HL-60 (cell line): Measurements from ENCODE around the gene EPC1.

ENCODE experiments used
- DNase-seq, 2 experiments: peaks; one replicate each; pipeline ENCODE4 v3.0.0-alpha.2; 2010 to 2020; ENCODE audit warnings: low read depth in 1 of 2, low spot score in 1 of 2
- H3K27ac ChIP-seq: fragments of 250-450 bp; sonication (Bioruptor Pico); replicated peaks from 2 replicates; pipeline ENCODE4 v1.5.1; 2020; ENCODE audit warnings: mild to moderate bottlenecking, moderate library complexity
- H3K27me3 ChIP-seq: fragments of 250-450 bp; sonication (Bioruptor Pico); 2 replicates; pipeline ENCODE4 v1.5.1; 2021; ENCODE audit warnings: mild to moderate bottlenecking, moderate library complexity; ENCODE audit not compliant: insufficient read depth, poor library complexity, severe bottlenecking
- H3K4me3 ChIP-seq: replicated peaks from 2 replicates; pipeline ENCODE4 v1.5.1; 2011; ENCODE audit warnings: mild to moderate bottlenecking, control low read depth, low read length; ENCODE audit not compliant: insufficient read depth
- GABPA ChIP-seq: IDR thresholded peaks from 2 replicates; pipeline ENCODE4 v1.6.1; 2012; ENCODE audit warnings: low read depth
- POLR2AphosphoS5 ChIP-seq: IDR thresholded peaks from 2 replicates; pipeline ENCODE4 v1.6.1; 2012; ENCODE audit warnings: low read depth
- REST ChIP-seq: IDR thresholded peaks from 2 replicates; pipeline ENCODE4 v1.6.1; 2012; ENCODE audit warnings: low read depth; ENCODE audit not compliant: insufficient replicate concordance
- SPI1 ChIP-seq: IDR thresholded peaks from 2 replicates; pipeline ENCODE4 v1.6.1; 2012; ENCODE audit warnings: low read depth, mild to moderate bottlenecking, borderline replicate concordance
- TF ChIP-seq, protein P1 (sequence below): IDR thresholded peaks from one replicate; pipeline ENCODE4 v1.5.1; 2011; ENCODE audit warnings: low read length, control low read depth, inconsistent platforms; ENCODE audit not compliant: insufficient read depth

Gene EPC1

DNA sequence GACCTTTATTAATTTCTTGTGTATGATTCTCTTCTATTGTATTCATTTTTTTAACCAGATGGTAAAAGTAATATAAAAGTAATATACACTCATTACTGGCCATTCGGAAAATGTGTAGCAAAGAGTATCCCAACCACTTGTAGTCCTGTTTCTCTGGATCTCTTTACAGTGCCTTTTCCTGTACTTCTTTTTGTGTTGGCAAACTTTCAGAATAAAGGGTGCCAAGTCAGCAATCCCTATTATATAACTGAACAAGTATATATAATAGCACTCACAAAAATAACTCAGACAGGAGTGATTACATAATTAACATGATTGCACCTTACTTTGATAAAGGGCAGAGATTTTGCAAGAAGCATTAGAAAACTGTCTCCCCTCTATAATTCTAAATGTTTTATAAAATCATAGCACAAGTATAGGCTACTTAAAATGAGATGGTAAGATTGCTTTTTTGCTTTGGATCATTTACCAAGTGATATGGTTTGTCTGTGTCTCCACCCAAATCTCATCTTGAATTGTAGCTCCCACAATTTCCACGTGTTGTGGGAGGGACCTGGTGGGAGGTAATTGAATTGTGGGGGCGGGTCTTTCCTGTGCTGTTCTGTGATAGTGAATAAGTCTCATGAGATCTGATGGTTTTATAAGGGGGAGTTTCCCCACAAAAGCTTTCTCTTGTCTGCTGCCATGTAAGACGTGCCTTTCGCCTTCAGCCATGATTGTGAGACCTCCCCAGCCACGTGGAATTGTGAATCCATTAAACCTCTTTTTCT lies 41.5 kb upstream of the EPC1 start:
- DNase-seq = no peak
- Histone ChIP-seq H3K4me3 (no peak overlapping the region), H3K27ac (no peak overlapping the region), H3K27me3 (no peaks in the 10 kb centered on the region)
- TF ChIP-seq POLR2AphosphoS5 (no peak), SPI1 (no peak), GABPA (no peak), REST (no peak)
- TF ChIP-seq, protein P1, sequence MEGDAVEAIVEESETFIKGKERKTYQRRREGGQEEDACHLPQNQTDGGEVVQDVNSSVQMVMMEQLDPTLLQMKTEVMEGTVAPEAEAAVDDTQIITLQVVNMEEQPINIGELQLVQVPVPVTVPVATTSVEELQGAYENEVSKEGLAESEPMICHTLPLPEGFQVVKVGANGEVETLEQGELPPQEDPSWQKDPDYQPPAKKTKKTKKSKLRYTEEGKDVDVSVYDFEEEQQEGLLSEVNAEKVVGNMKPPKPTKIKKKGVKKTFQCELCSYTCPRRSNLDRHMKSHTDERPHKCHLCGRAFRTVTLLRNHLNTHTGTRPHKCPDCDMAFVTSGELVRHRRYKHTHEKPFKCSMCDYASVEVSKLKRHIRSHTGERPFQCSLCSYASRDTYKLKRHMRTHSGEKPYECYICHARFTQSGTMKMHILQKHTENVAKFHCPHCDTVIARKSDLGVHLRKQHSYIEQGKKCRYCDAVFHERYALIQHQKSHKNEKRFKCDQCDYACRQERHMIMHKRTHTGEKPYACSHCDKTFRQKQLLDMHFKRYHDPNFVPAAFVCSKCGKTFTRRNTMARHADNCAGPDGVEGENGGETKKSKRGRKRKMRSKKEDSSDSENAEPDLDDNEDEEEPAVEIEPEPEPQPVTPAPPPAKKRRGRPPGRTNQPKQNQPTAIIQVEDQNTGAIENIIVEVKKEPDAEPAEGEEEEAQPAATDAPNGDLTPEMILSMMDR = no peak

DNA sequence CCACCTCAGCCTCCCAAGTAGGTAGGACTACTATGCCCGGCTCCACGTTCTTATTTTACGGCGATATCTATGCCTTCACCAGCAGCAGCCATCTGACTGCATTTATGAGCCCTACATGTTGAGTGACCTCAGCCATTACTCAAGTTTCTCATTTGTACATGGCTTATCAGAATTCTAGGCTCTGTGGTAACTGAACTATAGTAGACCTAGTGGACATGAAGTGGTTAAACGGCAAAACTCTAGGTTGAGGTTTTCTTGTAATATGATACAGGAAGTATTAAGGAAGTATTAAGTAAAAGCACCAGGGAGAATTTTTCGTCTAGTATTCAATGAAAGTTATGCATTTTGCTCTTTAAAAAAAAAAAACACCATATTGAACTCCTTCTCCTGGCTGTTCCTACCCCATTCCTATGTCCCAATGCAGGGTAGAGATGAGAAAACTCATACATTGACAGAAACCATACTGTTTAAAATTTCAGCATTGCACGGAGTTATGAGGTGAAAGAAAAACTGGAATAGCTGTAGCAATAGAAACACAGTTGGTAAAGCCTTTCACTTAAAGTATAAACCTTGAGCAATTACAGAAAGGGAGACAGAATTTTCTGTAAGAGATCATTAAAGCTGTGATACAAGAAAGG lies 39.8 kb upstream of the EPC1 start:
- no peak for TF ChIP-seq REST
- TF ChIP-seq, protein P1 = no peak
- no peak for TF ChIP-seq POLR2AphosphoS5
- no peak for TF ChIP-seq SPI1
- no peak for TF ChIP-seq GABPA
- peak overlapping the region; percentile 22 for H3K27ac ChIP-seq
- H3K27me3 ChIP-seq = no peaks in the 10 kb centered on the region
- no peak for DNase-seq
- no peak overlapping the region for H3K4me3 ChIP-seq

GRCh38 chr10:32384171-32384570 lies 37.2 kb upstream of the EPC1 start:
- DNase-seq = no peak
- Histone ChIP-seq H3K4me3 (no peak overlapping the region), H3K27ac (no peak overlapping the region), H3K27me3 (no peaks in the 10 kb centered on the region)
- TF ChIP-seq REST = no peak
- TF ChIP-seq, protein P1 = no peak
- TF ChIP-seq POLR2AphosphoS5 = no peak
- no peak for TF ChIP-seq SPI1
- no peak for TF ChIP-seq GABPA
